Activated CD4-positive, alpha-beta T cell treated with anti-CD3 and anti-CD28 coated beads, Interleukin-2, amount 10 ng/mL, durations not matched to agents 7 days and 5 days (primary cell): Measurements from ENCODE around the gene HOXC12. TPM values are rescaled to one million over a fixed set of nuclear protein-coding genes. Genes with fewer than 3 reads are reported as not detected.

Experiments
- microRNA-seq: library from miRNA; unstranded; fragments of <30 nt; microRNA quantifications from one replicate; pipeline ENCODE4 v1.2.0, GENCODE V29; 2021; ENCODE audit warnings: borderline microRNAs expressed, borderline replicate concordance
- total RNA-seq, 2 experiments: library from RNA; stranded (reverse); gene quantifications; one replicate each; pipeline ENCODE4 v1.2.3, GENCODE V29; 2021

HOXC12 gene
- total RNA-seq, 2 experiments from 2014 or later = not detected

Small RNAs within 50 kb of the gene (microRNA-seq; reads per million reads assigned to microRNA genes)
- gene MIR196A2 = not detected

Other genes with a start within 250 kb of the HOXC12 start
- gene CALCOCO1, start 227.5 kb upstream of the HOXC12 start, total RNA-seq = 10 to 100 TPM; 54.6 to 56.8 TPM
- not detected for gene CISTR, start 202.9 kb upstream of the HOXC12 start, total RNA-seq
- not detected for gene HOXC13, start 16.1 kb upstream of the HOXC12 start, total RNA-seq
- not detected for gene HOXC11, start 18.2 kb downstream of the HOXC12 start, total RNA-seq
- gene HOTAIR, start 20.1 kb downstream of the HOXC12 start, total RNA-seq = not detected
- not detected for gene HOXC10, start 30.2 kb downstream of the HOXC12 start, total RNA-seq
- gene HOXC9, start 45.3 kb downstream of the HOXC12 start, total RNA-seq = not detected
- not detected for gene HOXC8, start 54.1 kb downstream of the HOXC12 start, total RNA-seq
- not detected for gene HOXC6, start 73.5 kb downstream of the HOXC12 start, total RNA-seq
- not detected for gene HOXC5, start 78.1 kb downstream of the HOXC12 start, total RNA-seq
- gene HOXC4, start 98.9 kb downstream of the HOXC12 start, total RNA-seq = not detected
- 10 to 100 TPM; 24.3 to 27.8 TPM for gene SMUG1, start 234.1 kb downstream of the HOXC12 start, total RNA-seq